GM12872 (cell line): ENCODE results near the gene FYN.

ENCODE experiments used
- TF ChIP-seq, protein P1 (sequence below): IDR thresholded peaks from 3 replicates; pipeline ENCODE4 v1.5.1; 2011; ENCODE audit warnings: low read depth, mild to moderate bottlenecking, low read length, moderate library complexity; ENCODE audit not compliant: insufficient read depth

Gene FYN

DNA sequence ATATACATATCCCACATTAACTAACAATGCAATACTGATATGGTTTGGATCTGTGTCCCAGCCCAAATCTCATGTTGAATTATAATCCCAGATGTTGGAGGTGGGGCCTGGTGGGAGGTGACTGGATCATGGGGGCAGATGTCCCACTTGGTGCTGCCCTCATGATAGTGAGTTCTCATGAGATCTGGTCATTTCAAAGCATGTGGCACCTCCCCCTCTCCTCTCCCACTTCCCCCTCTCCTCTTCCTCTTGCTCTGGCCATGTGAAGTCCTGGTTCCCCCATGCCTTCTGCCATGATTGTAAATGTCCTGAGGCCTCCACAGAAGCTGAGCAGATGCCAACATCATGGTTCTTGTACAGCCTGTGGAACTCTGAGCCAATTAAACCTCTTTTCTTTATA lies 71.2 kb downstream of the FYN start:
- TF ChIP-seq, protein P1, sequence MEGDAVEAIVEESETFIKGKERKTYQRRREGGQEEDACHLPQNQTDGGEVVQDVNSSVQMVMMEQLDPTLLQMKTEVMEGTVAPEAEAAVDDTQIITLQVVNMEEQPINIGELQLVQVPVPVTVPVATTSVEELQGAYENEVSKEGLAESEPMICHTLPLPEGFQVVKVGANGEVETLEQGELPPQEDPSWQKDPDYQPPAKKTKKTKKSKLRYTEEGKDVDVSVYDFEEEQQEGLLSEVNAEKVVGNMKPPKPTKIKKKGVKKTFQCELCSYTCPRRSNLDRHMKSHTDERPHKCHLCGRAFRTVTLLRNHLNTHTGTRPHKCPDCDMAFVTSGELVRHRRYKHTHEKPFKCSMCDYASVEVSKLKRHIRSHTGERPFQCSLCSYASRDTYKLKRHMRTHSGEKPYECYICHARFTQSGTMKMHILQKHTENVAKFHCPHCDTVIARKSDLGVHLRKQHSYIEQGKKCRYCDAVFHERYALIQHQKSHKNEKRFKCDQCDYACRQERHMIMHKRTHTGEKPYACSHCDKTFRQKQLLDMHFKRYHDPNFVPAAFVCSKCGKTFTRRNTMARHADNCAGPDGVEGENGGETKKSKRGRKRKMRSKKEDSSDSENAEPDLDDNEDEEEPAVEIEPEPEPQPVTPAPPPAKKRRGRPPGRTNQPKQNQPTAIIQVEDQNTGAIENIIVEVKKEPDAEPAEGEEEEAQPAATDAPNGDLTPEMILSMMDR = no peak

DNA sequence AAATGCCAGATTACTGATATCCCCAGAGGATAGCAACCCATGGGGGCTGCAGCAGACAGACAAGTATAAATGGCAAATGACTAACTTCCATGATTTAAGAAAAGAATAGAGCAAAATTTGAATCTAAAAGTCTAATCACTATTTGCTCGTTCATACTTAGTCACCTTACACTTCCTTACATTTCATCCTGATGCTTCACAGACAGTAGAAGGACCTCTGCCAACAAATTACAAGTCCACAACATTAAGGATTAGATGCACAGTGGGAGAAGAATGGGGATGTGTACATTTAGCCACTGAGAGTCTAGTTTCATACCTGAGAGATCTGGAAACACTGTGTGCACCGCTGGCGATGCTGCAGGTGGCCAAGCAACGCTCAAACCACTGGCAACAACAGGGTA lies 72.4 kb downstream of the FYN start:
- TF ChIP-seq, protein P1 = no peak

DNA sequence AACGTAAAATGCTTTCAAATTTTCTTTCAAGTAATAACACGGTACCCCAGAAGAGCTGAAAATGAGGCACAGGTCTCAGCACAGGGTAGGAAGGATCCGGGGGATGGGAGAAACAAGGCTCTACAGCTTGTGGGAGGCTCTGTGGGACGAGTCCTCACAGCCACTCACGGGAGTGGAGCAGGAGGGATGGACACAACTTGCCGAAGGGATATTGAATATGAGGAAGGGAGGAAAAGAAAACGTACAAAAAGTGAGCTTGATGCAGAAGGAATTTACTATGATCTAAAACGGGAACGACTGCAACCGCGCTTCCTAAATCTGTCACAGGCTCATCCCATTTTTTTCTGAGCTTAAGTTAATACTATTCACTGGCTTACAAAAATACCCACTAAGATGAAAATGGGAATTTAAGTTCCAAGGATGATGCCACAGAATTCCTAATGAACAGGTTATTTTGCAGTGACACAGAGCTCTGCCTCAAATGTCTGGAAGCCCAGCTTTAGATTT lies 72.9 kb downstream of the FYN start:
- TF ChIP-seq, protein P1 = no peak

DNA sequence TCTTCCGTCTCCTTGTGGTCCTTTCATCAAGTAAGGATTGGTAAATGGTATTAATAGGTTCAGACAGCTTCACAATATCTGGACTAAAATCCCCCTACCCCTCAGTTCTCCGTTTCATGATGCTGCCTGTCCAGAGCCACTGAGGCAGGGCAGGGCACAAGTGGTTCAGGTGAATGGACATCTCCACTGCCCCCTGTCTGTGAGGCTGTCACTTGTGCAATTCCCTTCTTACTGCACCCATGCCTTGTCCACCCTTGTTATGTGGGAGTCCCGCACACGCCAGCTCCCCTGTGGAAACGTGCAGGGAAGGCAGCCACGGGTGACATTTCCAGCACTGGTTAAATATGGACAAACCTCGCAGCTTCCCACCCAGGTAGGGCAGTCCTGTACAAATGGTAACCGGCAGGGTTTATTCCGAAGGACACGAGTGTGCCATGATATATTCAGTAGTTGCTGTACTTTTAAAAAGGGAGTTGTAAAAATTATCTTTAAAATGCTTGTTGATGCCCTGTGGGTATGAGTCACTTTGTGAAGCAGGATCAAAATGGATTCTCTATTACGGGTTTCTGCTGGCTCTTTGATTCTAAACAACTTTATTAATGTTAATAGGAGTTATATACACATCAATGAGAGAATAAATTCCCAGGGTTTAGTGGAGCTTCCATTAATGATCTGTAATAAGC lies 73.5 kb downstream of the FYN start:
- TF ChIP-seq, protein P1 = no peak

DNA sequence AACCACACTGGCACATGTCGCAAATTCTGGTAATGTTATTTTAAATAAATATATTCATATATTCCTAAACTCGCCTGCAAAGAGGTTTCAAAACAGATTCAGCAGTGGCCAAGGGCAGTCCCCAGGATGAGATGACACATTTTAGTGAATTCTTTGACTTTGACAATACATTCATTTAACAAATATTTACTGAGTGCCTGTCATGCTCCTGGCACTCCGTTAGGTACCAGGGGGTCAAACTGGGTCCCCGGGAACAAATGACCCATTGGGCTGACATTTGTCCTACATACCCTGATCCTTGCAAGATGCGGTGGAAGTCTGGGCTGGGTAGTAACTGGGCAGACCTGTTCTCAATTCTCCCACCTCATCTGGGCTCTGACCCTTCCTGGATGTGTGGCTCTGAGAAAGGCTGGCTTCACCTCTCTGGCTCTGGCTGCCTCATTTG lies 74.9 kb downstream of the FYN start:
- TF ChIP-seq, protein P1 = no peak

DNA sequence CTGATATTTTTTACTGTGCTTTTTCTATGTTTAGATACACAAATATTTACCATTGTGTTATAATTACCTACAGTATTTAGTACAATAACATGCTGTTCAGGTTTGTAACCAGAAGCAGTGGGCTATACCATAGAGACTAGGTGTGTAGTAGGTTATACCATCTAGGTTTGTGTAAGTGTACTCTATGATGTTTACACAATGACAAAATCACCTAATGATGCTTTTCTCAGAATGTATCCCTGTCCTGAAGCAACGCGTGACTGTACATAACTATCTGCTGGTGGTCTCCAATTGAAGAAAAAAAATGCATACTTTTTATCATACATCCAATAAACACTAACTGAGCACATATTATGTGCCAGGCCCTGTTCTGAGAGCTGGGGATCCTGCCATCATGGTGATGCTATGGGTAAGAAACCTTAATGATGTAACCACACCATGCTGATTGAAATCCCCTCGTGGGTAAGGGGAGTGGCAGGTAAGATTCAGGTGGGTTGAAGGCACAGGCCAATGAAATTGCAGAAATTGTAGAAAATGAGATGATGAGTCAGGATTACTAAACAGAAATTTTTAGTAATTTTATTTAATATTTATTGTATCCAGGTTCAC lies 76.8 kb downstream of the FYN start:
- TF ChIP-seq, protein P1 = no peak

DNA sequence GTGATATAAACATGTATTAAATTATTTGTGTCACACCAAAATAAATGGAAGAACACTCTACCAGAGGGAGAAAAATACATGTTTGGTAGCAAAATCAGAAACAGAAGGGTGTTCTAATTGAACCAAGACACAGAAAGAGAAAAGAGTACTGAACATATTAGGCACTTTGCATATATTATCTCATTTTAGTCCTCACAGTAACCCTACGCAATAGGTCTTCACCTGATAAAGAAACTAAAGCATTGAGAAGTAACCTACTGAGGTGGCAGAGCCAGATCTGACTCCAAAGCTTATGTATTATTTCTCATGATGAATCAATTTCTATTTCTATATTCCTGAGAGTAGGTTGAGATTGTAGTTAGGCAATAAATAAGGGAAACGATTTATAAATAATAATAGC lies 77.7 kb downstream of the FYN start:
- TF ChIP-seq, protein P1 = no peak
